ENCODE results near the gene BSDC1. TPM values are rescaled to one million over a fixed set of nuclear protein-coding genes. Genes with fewer than 3 reads are reported as not detected.

BSDC1 gene
- polyA plus RNA-seq, 1 donor, result 57.2 TPM

DNA sequence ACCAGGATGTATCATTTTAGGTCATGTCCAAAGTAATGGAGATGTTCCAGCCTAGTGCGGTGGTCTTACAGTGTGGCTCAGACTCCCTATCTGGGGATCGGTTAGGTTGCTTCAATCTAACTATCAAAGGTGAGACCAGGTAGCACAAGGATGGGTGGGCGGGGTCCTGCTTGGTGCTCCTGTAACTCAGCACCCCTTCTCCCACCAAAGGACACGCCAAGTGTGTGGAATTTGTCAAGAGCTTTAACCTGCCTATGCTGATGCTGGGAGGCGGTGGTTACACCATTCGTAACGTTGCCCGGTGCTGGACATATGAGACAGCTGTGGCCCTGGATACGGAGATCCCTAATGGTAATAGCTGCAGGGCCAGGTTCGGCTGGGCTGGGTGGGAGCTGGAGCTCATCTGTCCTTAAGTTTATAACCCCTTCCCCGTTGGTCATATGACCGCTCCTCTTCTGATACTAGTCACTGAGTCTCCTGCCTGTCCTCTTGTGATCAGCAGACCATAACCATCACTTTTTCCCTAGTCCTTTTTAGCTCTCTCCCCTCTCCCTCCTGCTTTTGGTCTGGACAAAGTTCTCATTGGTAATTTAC is 63.6 kb downstream of the BSDC1 start:
- H3K36me3 ChIP-seq (ENCODE audit: control insufficient read depth, insufficient read depth, low read length), result peaks cover 81% of the 10 kb centered on the region
- H3K27me3 ChIP-seq (ENCODE audit: control insufficient read depth, insufficient read depth, low read length), result no peaks in the 10 kb centered on the region

DNA sequence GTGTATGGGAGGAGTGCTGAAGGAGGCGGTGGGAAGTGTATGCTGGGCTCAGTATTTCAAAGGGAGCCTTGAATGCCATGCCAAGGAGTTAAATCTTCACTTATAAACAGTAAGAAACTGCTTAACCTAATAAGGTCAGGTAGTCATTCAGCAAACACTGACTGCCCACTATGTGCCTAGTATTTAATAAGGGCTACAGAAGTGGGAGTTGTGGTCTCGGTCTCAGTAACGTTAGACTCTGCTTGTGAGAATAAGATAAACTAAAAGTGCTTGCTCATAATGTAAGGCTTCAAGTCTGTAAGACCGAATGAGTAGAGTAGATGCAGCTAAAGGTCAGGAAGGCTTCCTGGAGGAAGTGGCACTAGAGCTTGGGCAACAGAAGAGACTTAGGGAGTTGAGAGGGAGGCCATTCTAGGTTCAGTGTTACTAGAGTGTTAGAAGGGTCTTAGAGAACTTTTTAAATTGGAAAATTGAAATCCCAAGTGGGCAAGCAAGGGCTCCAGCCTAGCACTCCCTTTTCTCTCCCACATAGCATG is 64.2 kb downstream of the BSDC1 start:
- Histone ChIP-seq H3K27ac (ENCODE audit: low read length) (no peak overlapping the region), H3K36me3 (ENCODE audit: control insufficient read depth, insufficient read depth, low read length) (peaks cover 84% of the 10 kb centered on the region), H3K4me3 (ENCODE audit: low read length) (no peak overlapping the region), H3K27me3 (ENCODE audit: control insufficient read depth, insufficient read depth, low read length) (no peaks in the 10 kb centered on the region), H3K9me3 (ENCODE audit: control insufficient read depth, low read depth, low read length) (no peaks in the 10 kb centered on the region), H3K4me1 (ENCODE audit: control insufficient read depth, insufficient read depth, low read length) (peaks cover 15% of the 10 kb centered on the region)
- 100% methylated on average over 1 of the region's 4 CpGs for WGBS (ENCODE audit: insufficient coverage, low lambda C conversion rate)
- no peak for DNase-seq

More for the DNA sequence above, 63.6 kb downstream of the BSDC1 start:
- DNase-seq, result no peak
- H3K27ac ChIP-seq (ENCODE audit: low read length), result no peak overlapping the region
- no peaks in the 10 kb centered on the region for H3K9me3 ChIP-seq (ENCODE audit: control insufficient read depth, low read depth, low read length)
- no peak overlapping the region for H3K4me3 ChIP-seq (ENCODE audit: low read length)
- WGBS (ENCODE audit: insufficient coverage, low lambda C conversion rate), result 47% methylated on average over 2 of the region's 12 CpGs
- H3K4me1 ChIP-seq (ENCODE audit: control insufficient read depth, insufficient read depth, low read length), result peaks cover 15% of the 10 kb centered on the region

DNA sequence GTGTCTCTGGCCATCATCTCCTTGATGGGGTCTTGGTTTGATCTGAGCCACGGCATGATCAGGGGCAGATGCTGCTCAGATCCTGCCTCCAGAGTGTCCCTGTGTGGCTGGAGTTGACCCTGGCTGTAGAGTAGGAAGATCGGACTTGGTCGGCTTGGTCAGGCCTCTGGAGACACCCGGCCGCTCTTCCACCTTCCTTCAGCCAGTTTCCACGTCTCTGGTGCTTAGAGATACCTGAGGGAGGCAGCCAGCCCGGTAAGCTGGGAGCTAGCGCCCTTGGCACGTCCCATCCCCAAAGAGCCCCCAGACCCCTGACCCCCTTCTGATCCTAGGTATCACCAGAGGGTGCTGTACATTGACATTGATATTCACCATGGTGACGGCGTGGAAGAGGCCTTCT is 67.0 kb downstream of the BSDC1 start:
- Histone ChIP-seq H3K27ac (ENCODE audit: low read length) (no peak overlapping the region), H3K36me3 (ENCODE audit: control insufficient read depth, insufficient read depth, low read length) (peaks cover 71% of the 10 kb centered on the region), H3K9me3 (ENCODE audit: control insufficient read depth, low read depth, low read length) (no peaks in the 10 kb centered on the region), H3K27me3 (ENCODE audit: control insufficient read depth, insufficient read depth, low read length) (no peaks in the 10 kb centered on the region), H3K4me1 (ENCODE audit: control insufficient read depth, insufficient read depth, low read length) (peaks cover 9% of the 10 kb centered on the region), H3K4me3 (ENCODE audit: low read length) (no peak overlapping the region)
- no peak for DNase-seq
- no CpG with 5 or more reads among the region's 11 CpGs for WGBS (ENCODE audit: insufficient coverage, low lambda C conversion rate)

DNA sequence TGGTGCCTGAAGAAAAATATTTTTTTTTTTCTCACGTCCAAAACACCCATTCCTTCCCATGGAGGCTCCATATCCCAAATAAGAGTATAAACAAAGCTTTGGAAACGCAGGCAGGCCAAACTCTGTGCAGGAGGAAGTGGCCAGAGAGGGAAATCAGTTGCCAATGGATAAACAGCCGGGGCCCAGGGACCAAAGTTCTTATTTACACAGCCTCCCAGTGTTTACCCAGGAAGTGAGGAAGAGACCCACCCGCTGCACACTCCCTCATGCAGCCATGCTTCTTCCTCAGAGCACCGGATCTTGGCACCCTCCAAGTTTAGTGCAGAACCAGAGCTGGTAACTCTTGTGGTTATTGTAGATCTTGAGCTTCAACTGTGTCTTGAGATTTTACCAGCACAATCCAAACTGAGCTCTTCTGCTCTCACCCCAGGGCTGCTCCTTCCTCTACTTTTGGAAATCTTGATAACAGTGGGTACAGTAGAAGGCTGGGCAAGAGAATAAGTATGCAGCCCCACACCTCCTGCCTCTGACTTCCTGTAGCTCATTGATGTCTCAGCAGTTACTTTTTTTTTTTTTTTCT is 72.4 kb downstream of the BSDC1 start:
- Histone ChIP-seq H3K27ac (ENCODE audit: low read length) (peak overlapping the region; percentile 97), H3K4me1 (ENCODE audit: control insufficient read depth, insufficient read depth, low read length) (peaks cover 21% of the 10 kb centered on the region), H3K27me3 (ENCODE audit: control insufficient read depth, insufficient read depth, low read length) (no peaks in the 10 kb centered on the region), H3K9me3 (ENCODE audit: control insufficient read depth, low read depth, low read length) (no peaks in the 10 kb centered on the region), H3K36me3 (ENCODE audit: control insufficient read depth, insufficient read depth, low read length) (peaks cover 31% of the 10 kb centered on the region), H3K4me3 (ENCODE audit: low read length) (no peak overlapping the region)
- DNase-seq, result peak; percentile 77 to 95
- 0% methylated on average over 1 of the region's 5 CpGs for WGBS (ENCODE audit: insufficient coverage, low lambda C conversion rate)

DNA sequence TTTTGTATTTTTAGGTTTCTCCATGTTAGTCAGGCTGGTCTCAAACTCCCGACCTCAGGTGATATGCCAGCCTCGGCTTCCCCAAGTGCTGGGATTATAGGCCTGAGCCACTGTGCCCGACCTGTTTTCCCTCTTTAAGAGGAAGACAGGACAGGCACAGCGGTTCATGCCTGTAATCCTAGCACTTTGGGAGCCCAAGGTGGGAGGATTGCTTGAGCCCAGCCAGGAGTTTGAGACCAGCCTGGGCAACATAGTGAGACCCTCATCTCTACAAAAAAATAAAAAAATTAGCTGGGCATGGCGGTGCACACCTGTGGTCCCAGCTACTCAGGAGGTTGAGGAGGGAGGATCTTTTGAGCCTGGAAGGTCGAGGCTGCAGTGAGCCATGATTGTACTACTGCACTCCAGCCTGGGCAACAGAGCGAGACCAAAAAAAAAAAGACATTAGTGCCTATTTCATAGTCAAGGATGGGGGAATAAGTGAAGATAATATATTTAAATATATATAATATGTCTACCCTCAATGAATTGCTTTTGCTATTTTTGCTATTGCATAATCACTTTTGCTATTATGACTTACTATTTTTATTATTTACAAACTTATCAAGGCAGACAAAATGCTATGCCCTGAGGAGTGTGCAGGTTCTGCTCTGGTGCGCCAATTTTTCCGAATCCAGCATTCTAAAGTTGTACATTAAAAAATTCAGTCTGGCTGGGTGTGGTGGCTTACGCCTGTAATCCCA is 75.9 kb downstream of the BSDC1 start:
- 100% methylated on average over 2 of the region's 10 CpGs for WGBS (ENCODE audit: insufficient coverage, low lambda C conversion rate)
- Histone ChIP-seq H3K27me3 (ENCODE audit: control insufficient read depth, insufficient read depth, low read length) (no peaks in the 10 kb centered on the region), H3K9me3 (ENCODE audit: control insufficient read depth, low read depth, low read length) (no peaks in the 10 kb centered on the region), H3K4me1 (ENCODE audit: control insufficient read depth, insufficient read depth, low read length) (peaks cover 21% of the 10 kb centered on the region), H3K27ac (ENCODE audit: low read length) (no peak overlapping the region), H3K36me3 (ENCODE audit: control insufficient read depth, insufficient read depth, low read length) (peaks cover 19% of the 10 kb centered on the region), H3K4me3 (ENCODE audit: low read length) (no peak overlapping the region)
- DNase-seq, result no peak

DNA sequence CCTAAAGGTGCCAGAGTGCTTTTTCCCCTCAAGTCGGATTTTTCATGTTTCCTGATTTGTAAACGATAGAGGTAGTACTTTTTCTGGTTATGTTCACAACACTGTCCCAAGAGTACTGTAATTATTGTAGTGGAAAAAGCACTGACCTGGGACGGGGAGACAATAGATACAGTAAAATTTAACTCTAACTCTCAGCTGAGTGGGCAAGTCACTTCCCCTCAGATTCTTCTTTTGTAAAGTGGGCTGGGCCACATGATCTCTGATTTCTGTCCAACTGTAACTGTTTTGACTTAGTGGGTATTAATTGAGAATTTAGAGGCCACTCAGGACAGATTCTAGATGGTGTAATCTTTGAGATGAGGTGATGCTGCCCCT is 77.4 kb downstream of the BSDC1 start:
- no peaks in the 10 kb centered on the region for H3K27me3 ChIP-seq (ENCODE audit: control insufficient read depth, insufficient read depth, low read length)
- no peak for DNase-seq
- 100% methylated on average over 2 of the region's 3 CpGs for WGBS (ENCODE audit: insufficient coverage, low lambda C conversion rate)
- H3K4me1 ChIP-seq (ENCODE audit: control insufficient read depth, insufficient read depth, low read length), result peaks cover 8% of the 10 kb centered on the region
- H3K9me3 ChIP-seq (ENCODE audit: control insufficient read depth, low read depth, low read length), result no peaks in the 10 kb centered on the region
- H3K4me3 ChIP-seq (ENCODE audit: low read length), result no peak overlapping the region
- peaks cover 19% of the 10 kb centered on the region for H3K36me3 ChIP-seq (ENCODE audit: control insufficient read depth, insufficient read depth, low read length)
- H3K27ac ChIP-seq (ENCODE audit: low read length), result no peak overlapping the region

Other genes starting within 250 kb of the BSDC1 start
- gene TXLNA, start 214.8 kb downstream of the BSDC1 start, polyA plus RNA-seq, result 33.7 TPM
- 13.3 TPM for gene CCDC28B, start 193.8 kb downstream of the BSDC1 start, polyA plus RNA-seq
- 5.5 TPM for gene IQCC, start 188.8 kb downstream of the BSDC1 start, polyA plus RNA-seq
- 0.54 TPM for gene DCDC2B, start 185.4 kb downstream of the BSDC1 start, polyA plus RNA-seq
- 22.0 TPM for gene TMEM234, start 172.1 kb downstream of the BSDC1 start, polyA plus RNA-seq
- gene EIF3I, start 172.0 kb downstream of the BSDC1 start, polyA plus RNA-seq, result 156 TPM
- gene FAM167B, start 147.2 kb downstream of the BSDC1 start, polyA plus RNA-seq, result 2.8 TPM
- gene LCK, start 143.2 kb downstream of the BSDC1 start, polyA plus RNA-seq, result 4.2 TPM
- 153 TPM for gene HDAC1, start 102.4 kb downstream of the BSDC1 start, polyA plus RNA-seq
- gene MARCKSL1, start 58.2 kb downstream of the BSDC1 start, polyA plus RNA-seq, result 139 TPM
- gene FAM229A, start 32.0 kb downstream of the BSDC1 start, polyA plus RNA-seq, result 12.2 TPM
- gene TSSK3, start 31.9 kb downstream of the BSDC1 start, polyA plus RNA-seq, result 6.1 TPM
- 0.25 TPM for gene ZBTB8B, start 70.6 kb upstream of the BSDC1 start, polyA plus RNA-seq
- gene ZBTB8A, start 145.0 kb upstream of the BSDC1 start, polyA plus RNA-seq, result 8.0 TPM

Measured in large intestine (tissue), 3 donors.